ENCODE measurements around the gene ZNF496. TPM values are rescaled to one million over a fixed set of nuclear protein-coding genes. Genes with fewer than 3 reads are reported as not detected.
"Not testable (repeated sequence)": the region's sequence is repeated elsewhere in the genome, so short reads cannot be mapped to it uniquely, and the experiment has no call there.

Gene ZNF496
- total RNA-seq, 1 experiment from 2014 or later = 7.9 TPM

DNA sequence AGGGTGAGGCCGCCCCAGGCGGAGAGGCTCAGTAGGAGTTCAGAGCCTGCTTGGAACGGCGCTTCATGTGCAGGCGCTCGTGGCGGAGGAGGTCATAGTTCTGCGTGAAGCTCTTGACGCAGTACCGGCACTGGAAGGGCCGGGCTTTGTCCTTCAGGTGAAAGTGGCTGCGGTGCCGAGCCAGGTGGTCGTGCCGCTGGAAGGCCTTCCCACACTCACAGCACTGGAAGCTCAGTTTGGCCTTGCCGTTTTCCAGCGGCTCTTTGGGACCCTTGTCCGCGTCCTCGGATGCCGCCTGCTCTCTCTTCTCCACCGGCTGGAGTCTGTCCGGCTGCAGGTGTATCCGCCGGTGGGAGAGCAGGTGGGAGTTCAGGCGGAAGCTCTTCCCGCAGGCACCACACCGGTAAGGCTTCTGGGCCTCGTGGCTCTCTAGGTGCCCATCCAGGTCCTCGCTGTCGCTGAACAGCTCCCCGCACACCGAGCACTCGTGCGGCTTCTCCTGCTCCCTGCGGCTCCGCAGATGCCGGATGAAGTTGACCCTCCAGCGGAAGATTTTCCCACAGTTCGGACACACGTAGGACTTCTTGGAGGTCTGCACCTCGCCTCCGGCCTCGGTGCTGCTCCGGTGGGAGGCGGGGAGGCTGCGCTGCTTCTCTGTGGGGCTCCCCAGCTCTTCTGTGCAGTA lies 31.0 kb downstream of the ZNF496 start:
- DNase-seq (ENCODE audit: low read depth, low spot score) = no peak
- in situ Hi-C loops (cut with HindIII; ENCODE audit: low pct_unique_long_range_greater_than_20kb, low sequenced_read_pairs) = no loop called here

DNA sequence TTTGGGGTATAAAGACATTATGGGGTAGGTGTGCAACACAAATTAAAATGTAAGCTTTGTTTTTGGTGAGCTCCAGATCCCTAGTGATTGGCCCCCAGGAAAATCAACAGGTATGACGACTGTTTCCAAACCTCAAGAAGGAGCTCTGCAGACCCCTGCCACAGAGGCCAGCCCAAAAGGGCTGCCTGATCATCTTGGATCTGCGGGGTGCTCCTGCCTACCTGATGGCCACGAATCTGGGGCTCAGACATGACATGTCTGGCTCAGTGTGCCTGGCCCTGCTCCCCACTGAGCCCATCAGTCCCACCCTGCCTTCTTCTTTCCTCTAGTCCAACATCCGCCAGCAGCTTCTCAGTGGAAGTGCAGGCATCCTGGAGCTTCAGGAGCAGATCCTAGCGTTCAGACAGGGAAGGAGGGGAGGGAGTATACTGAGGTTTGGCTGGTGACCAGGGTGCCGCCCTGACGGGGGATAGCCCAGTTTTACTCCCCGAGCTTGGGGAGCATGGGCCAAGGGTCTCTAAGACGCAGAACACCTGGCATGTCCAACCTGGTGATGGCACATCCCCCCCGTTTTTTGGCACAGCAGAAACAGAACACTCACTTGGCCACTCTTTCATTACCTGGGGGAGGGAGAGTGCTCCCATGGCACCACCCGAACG lies 31.8 kb downstream of the ZNF496 start:
- DNase-seq (ENCODE audit: low read depth, low spot score) = no peak
- in situ Hi-C loops (cut with HindIII; ENCODE audit: low pct_unique_long_range_greater_than_20kb, low sequenced_read_pairs) = no loop called here

DNA sequence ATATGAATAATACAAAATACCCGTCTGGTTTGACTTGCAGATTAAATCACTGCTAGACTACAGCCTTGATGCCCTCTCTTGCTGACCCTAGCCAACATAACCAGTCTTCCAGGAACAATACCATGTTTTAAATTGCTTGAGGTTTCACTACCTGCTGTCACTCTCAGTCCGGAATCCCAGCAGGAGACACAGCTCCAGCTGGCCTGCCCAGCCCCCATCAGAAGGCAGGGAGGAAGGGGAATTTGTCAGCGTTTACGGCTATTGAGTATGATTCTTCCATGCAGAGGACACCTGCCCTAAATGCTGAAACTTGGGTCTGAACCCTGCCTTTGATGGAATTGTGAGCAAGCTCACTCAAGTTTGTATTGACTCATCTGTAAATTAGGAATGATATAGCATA lies 33.0 kb downstream of the ZNF496 start:
- in situ Hi-C loops (cut with HindIII; ENCODE audit: low pct_unique_long_range_greater_than_20kb, low sequenced_read_pairs) = no loop called here
- DNase-seq (ENCODE audit: low read depth, low spot score) = no peak

DNA sequence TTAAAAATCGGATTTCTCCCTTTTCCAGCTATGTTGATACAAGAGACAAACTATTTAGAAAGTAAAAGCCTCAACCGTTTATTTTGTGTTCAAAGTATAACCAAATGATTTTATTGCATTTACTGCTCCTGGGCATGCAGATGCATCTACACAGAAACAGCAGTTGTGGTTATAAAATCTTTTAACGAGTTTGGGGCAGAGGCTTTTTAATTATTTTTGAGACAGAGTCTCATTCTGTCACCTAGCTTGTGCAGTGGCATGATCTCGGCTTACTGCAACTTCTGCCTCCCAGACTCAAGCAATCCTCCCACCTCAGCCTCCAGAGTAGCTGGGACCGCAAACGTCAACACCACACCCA lies 33.6 kb downstream of the ZNF496 start:
- no peak for DNase-seq (ENCODE audit: low read depth, low spot score)
- in situ Hi-C loops (cut with HindIII; ENCODE audit: low pct_unique_long_range_greater_than_20kb, low sequenced_read_pairs) = no loop called here

DNA sequence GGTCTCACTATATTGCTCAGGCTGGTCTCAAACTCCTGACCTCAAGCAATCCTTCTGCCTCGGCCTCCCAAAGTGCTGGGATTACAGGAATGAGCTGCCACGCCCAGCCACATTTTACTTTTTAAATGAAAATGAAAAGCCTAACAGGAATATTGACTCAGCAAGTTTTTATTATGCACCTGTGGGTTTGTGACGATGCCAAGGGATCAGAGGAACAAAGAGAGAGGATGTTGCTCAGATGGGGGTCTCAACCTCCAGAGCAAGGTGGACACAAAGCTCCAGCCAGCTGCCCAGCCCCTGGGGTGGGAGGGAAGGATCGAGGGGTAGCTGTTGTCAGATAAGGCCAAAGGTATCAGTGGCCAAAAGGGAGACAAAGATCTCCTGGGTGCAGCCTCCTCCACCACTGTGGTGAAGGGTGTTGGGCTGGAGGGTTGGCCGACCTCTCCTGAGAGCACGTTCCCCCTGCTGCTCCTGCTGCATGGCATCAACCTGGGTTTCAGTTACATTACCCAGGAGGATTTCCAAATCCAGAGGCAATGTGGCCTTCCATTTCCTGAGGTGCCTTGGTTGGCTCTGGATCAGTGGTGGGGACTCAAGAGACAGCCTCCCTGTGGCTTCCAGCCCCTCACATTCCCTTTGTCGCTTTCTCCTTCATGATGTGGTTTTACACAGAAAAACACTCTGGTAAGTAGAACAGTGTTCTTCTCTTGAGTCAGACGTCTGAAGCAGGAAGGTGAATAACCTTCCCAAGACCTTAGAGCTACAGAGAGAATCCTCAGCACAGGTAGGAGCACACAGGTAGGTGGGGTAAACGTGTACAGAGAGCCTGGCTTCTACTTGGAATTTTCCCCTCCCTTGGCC lies 34.2 kb downstream of the ZNF496 start:
- DNase-seq (ENCODE audit: low read depth, low spot score) = no peak
- in situ Hi-C loops (cut with HindIII; ENCODE audit: low pct_unique_long_range_greater_than_20kb, low sequenced_read_pairs) = no loop called here

GRCh38 chr1:247296599-247297180 lies 35.0 kb downstream of the ZNF496 start:
- no peak for DNase-seq (ENCODE audit: low read depth, low spot score)
- in situ Hi-C loops (cut with HindIII; ENCODE audit: low pct_unique_long_range_greater_than_20kb, low sequenced_read_pairs) = no loop called here

DNA sequence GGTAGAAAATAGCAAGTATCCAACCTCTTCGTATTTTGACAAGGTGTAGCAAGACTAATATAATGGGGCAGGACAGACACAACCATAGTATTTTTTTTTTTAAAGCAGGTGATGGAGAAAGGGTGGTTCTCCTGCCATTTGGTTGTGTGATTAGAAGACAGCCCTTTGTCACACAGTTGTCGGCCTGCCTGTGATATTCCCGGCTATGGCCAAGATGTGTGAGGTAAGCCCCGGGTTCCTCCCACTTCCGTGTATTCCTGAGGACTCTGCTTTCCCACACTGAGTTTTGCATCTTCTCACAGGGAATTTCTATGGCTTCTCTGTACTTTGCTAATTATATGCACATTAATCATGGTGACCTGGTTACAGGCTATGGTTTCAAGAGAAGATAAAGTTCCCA lies 35.9 kb downstream of the ZNF496 start:
- no peak for DNase-seq (ENCODE audit: low read depth, low spot score)

GRCh38 chr1:247295274-247295684 lies 36.4 kb downstream of the ZNF496 start:
- DNase-seq (ENCODE audit: low read depth, low spot score) = no peak
- in situ Hi-C loops (cut with HindIII; ENCODE audit: low pct_unique_long_range_greater_than_20kb, low sequenced_read_pairs) = no loop called here

More for the DNA sequence above, 35.9 kb downstream of the ZNF496 start:
- in situ Hi-C loops (cut with HindIII; ENCODE audit: low pct_unique_long_range_greater_than_20kb, low sequenced_read_pairs) = no loop called here

DNA sequence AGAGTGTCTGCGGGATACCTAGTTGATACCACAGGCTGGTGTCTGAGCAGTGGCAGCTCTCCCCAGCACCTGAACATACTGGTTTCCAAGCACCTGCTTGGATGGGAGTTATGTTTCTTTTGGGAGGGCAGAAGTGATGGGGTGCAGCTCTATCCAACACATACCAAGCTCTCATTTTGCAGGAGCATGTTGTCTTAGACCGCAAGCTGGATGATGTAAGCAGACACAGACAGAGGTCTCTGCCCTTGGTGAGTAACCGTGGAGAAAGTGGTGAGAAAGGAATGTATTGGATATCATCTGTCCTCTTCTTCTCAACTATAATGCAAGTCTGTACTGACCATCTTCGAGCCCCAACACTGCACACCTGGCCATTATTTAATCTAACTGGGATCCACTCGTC lies 37.4 kb downstream of the ZNF496 start:
- in situ Hi-C loops (cut with HindIII; ENCODE audit: low pct_unique_long_range_greater_than_20kb, low sequenced_read_pairs) = no loop called here
- no peak for DNase-seq (ENCODE audit: low read depth, low spot score)

DNA sequence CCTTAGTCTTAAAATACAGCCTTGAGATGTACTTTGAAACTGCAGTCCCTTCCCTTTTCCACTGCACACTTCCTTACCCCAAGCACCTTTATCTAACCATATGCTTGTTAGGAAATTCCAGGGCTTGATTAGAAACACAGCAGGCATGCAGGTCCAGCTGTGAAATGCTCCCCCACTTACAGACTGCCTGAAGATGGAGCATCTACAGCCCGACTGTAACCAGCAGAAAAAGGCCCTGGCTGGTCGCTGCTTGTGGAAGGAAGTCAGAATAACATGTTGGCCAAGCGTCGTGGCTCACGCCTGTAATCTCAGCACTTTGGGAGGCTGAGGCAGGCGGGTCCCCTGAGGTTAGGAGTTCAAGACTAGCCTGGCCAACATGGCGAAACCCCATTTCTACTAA lies 38.6 kb downstream of the ZNF496 start:
- DNase-seq (ENCODE audit: low read depth, low spot score) = no peak
- in situ Hi-C loops (cut with HindIII; ENCODE audit: low pct_unique_long_range_greater_than_20kb, low sequenced_read_pairs) = no loop called here

DNA sequence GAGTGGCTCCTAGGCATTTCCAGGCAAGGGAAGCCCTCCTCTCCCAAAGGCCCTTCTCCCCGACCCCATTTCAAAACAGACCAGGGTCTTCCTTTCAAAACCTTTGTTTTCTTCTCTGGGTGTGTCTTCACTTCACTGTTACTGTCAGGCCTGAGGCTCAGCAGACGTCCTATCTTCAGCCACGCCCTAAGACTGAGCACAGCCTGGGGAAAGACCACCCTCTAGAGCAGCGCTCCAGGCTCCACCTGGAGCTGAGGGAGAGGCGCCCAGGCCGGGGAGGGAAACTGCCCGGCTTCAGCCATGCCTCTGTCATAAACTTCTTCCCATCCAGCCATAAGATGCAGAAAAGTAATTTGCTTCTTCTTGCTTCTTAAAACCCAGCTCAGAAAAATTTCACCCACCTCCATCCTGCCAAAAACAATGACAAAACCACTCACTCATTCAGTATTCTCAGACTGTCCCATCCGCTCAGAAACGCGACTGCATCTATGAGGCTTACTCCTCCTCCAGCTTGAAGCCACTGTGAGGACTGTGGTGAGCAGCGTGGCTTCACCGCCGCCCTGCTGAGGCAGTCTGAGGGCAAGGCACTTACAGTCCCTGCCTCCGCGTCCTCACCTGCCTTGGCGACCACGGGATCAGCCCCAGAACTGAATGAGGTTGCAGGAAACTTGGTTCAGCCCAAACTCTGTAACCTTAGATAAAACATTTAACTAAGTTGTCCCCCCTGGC lies 39.7 kb downstream of the ZNF496 start:
- in situ Hi-C loops (cut with HindIII; ENCODE audit: low pct_unique_long_range_greater_than_20kb, low sequenced_read_pairs) = no loop called here
- no peak for DNase-seq (ENCODE audit: low read depth, low spot score)

- no peak for DNase-seq (ENCODE audit: low read depth, low spot score)
- in situ Hi-C loops (cut with HindIII; ENCODE audit: low pct_unique_long_range_greater_than_20kb, low sequenced_read_pairs) = no loop called here
These were observed 40.5 kb downstream of the ZNF496 start for GRCh38 chr1:247291161-247291560.

DNA sequence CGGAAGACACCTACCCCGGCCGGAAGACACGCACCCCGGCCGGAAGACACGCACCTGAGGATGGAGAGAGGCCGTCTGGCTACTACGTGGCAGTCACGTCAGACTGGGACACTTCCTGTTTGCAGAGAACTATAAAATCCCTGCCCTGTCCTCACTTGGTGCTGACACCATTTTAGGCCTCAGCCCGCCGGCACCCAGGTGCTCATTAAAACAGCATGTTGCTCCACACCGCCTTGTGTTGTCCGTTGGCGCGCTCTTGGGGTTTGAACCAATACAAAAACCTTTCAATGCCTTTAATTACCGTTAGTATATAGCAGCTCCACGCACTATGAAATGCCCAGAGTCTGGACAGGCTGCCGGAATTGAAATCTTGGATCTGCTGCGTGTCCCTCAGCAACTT lies 41.1 kb downstream of the ZNF496 start:
- DNase-seq (ENCODE audit: low read depth, low spot score) = no peak
- in situ Hi-C loops (cut with HindIII; ENCODE audit: low pct_unique_long_range_greater_than_20kb, low sequenced_read_pairs) = no loop called here

GRCh38 chr1:247289274-247289892 lies 42.3 kb downstream of the ZNF496 start:
- DNase-seq (ENCODE audit: low read depth, low spot score); in situ Hi-C loops (cut with HindIII; ENCODE audit: low pct_unique_long_range_greater_than_20kb, low sequenced_read_pairs): not testable (repeated sequence)

- in situ Hi-C loops (cut with HindIII; ENCODE audit: low pct_unique_long_range_greater_than_20kb, low sequenced_read_pairs) = no loop called here
These were observed 43.3 kb downstream of the ZNF496 start for GRCh38 chr1:247288341-247288740.

GRCh38 chr1:247287460-247287859 lies 44.2 kb downstream of the ZNF496 start:
- in situ Hi-C loops (cut with HindIII; ENCODE audit: low pct_unique_long_range_greater_than_20kb, low sequenced_read_pairs) = no loop called here

More at GRCh38 chr1:247288341-247288740, 43.3 kb downstream of the ZNF496 start:
- DNase-seq (ENCODE audit: low read depth, low spot score) = no peak

DNA sequence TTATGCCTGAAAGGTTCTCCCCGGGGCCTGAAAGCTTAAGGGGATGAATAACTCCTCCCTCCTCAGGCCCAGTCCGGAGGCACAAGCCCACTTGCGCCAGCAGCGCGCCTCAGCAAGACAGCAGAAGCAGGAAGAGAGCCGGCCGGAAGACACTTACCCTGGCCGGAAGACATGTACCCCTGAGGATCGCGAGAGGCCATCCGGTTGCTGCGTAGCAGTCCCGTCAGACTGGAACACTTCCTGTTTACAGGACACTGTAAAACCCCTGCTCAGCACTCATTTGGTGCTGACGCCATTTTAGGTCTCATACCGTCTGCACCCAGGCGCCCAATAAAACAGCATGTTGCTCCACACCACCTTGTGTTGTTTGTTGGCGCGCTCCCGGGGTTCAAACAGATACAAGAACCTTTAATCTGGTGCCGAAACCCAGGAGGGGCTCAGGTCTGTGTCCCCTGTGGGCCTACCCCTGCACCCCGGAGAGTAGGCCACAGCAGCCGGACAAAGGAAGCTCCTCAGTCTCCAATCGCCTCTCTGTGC lies 45.5 kb downstream of the ZNF496 start:
- in situ Hi-C loops (cut with HindIII; ENCODE audit: low pct_unique_long_range_greater_than_20kb, low sequenced_read_pairs) = no loop called here
- DNase-seq (ENCODE audit: low read depth, low spot score) = no peak

More at GRCh38 chr1:247287460-247287859, 44.2 kb downstream of the ZNF496 start:
- DNase-seq (ENCODE audit: low read depth, low spot score) = no peak

All from SK-MEL-5 (cell line).